GM23338 (cell line): ENCODE data around the gene CALML3. TPM values are rescaled to one million over a fixed set of nuclear protein-coding genes. Genes with fewer than 3 reads are reported as not detected.

ENCODE experiments used
- EZH2 ChIP-seq: fragments of 200-600 bp; sonication (generic); IDR thresholded peaks from one replicate; pipeline ENCODE4 v1.8.0; 2017; ENCODE audit warnings: antibody characterized with exemption, mild to moderate bottlenecking, low read depth; ENCODE audit not compliant: unreplicated experiment
- NANOG ChIP-seq: IDR thresholded peaks from 2 replicates; pipeline ENCODE4 v1.6.1; 2016; ENCODE audit warnings: antibody characterized with exemption, borderline replicate concordance
- REST ChIP-seq: IDR thresholded peaks from one replicate; pipeline ENCODE4 v1.6.1; 2018; ENCODE audit warnings: antibody characterized with exemption; ENCODE audit not compliant: unreplicated experiment
- STAT1 ChIP-seq: IDR thresholded peaks from one replicate; pipeline ENCODE4 v1.6.1; 2016; ENCODE audit warnings: antibody characterized with exemption; ENCODE audit not compliant: unreplicated experiment
- ZNF331 ChIP-seq: fragments of 250-450 bp; sonication (Bioruptor Pico); IDR thresholded peaks from 2 replicates; pipeline ENCODE4 v1.5.0; 2020; ENCODE audit warnings: low read depth, mild to moderate bottlenecking, moderate library complexity
- ZNF462 ChIP-seq: fragments of 250-450 bp; sonication (Bioruptor Pico); IDR thresholded peaks from 2 replicates; pipeline ENCODE4 v1.5.0; 2020; ENCODE audit warnings: mild to moderate bottlenecking, moderate library complexity
- polyA plus RNA-seq: library from polyadenylated mRNA; unstranded; fragments of >200 nt; fragmentation: Nextera tagmentation; extraction: Ambion mirVana; gene quantifications from 2 replicates; pipeline ENCODE4 v1.2.1, GENCODE V29; 2016
- total RNA-seq: library from RNA; depleted of rRNA; stranded (reverse); fragments of >200 nt; shearing (Covaris generic); gene quantifications from 2 replicates; pipeline ENCODE4 v1.2.3, GENCODE V29; 2014

CALML3 gene
- total and polyA plus RNA-seq, 2 experiments from 2014 or later: not detected

GRCh38 chr10:5512881-5513612, 11.7 kb upstream of the CALML3 start (continued):
- TF ChIP-seq ZNF462 (CRISPR knock-in tag): no peak
- TF ChIP-seq ZNF331 (CRISPR knock-in tag): no peak
- TF ChIP-seq REST: no peak
- no peak for TF ChIP-seq EZH2
- no peak for TF ChIP-seq STAT1
- TF ChIP-seq NANOG: no peak
